HepG2 (cell line): ENCODE results near the gene INPP5E. TPM values are rescaled to one million over a fixed set of nuclear protein-coding genes. Genes with fewer than 3 reads are reported as not detected.

Source experiments
- ATF7-NPFF ChIP-seq: sonication (generic); formaldehyde crosslinking; IDR thresholded peaks from 2 replicates; pipeline ENCODE4 v1.8.1; 2023; ENCODE audit warnings: mild to moderate bottlenecking, low read depth, missing genetic modification reagents, moderate library complexity
- ELF1 ChIP-seq: sonication (generic); formaldehyde crosslinking; IDR thresholded peaks from 2 replicates; pipeline ENCODE4 v1.4.0; 2020; ENCODE audit warnings: missing genetic modification reagents
- MLLT10 ChIP-seq: sonication (generic); formaldehyde crosslinking; IDR thresholded peaks from 2 replicates; pipeline ENCODE4 v1.4.0; 2020; ENCODE audit warnings: missing genetic modification reagents
- PHF5A ChIP-seq: IDR thresholded peaks from one replicate; pipeline ENCODE4 v1.6.1; 2018; ENCODE audit warnings: low read depth, missing genetic modification reagents; ENCODE audit not compliant: unreplicated experiment
- RNF2 ChIP-seq: fragments of 450-650 bp; conservative IDR thresholded peaks from 2 replicates; pipeline ENCODE4 v1.6.1; 2016; ENCODE audit warnings: low read depth
- SOX13 ChIP-seq, 3 experiments: fragments of 450-650 bp in 1 of 3; sonication (generic) in 1 of 3; formaldehyde crosslinking in 1 of 3; IDR thresholded peaks in 2 of 3; conservative IDR thresholded peaks in 1 of 3; 2 replicates each; pipeline versions ENCODE4 v1.5.0 to v1.6.1; 2016 to 2020; ENCODE audit warnings: antibody characterized with exemption in 1 of 3, mild to moderate bottlenecking in 1 of 3, missing compliant biosample characterization in 1 of 3, missing genetic modification reagents in 1 of 3, moderate library complexity in 1 of 3
- SRSF1 ChIP-seq: fragments of 200-400 bp; formaldehyde crosslinking; optimal IDR thresholded peaks from 2 replicates; pipeline ENCODE3; 2017; ENCODE audit warnings: mild to moderate bottlenecking, low read depth, low read length, moderate library complexity
- ZNF256 ChIP-seq: sonication (generic); formaldehyde crosslinking; conservative IDR thresholded peaks from 2 replicates; pipeline ENCODE4 v1.4.0; 2020; ENCODE audit warnings: missing genetic modification reagents
- ZNF296 ChIP-seq: sonication (generic); formaldehyde crosslinking; conservative IDR thresholded peaks from 2 replicates; pipeline ENCODE4 v1.5.0; 2020; ENCODE audit warnings: mild to moderate bottlenecking, missing genetic modification reagents
- ZNF547 ChIP-seq: sonication (generic); formaldehyde crosslinking; IDR thresholded peaks from 2 replicates; pipeline ENCODE4 v1.5.1; 2020; ENCODE audit warnings: mild to moderate bottlenecking, missing genetic modification reagents
- ZNF552 ChIP-seq: sonication (generic); formaldehyde crosslinking; IDR thresholded peaks from 2 replicates; pipeline ENCODE4 v1.9.0; 2022; ENCODE audit warnings: missing genetic modification reagents, mild to moderate bottlenecking, borderline replicate concordance
- polyA plus RNA-seq, 8 experiments: library from polyadenylated mRNA; depleted of rRNA in 3 of 8; stranded (reverse) in 7 of 8; unstranded in 1 of 8; fragments of >200 nt; fragmentation: Illumina TruSeq in 4 of 8; extraction: Trizol in 4 of 8; gene quantifications; 2 replicates each; pipeline versions ENCODE4 v1.2.1 to v1.2.3, GENCODE V29; 2011 to 2016; ENCODE audit warnings: low read depth in 4 of 8, missing spikeins in 1 of 8, mixed read lengths in 1 of 8; ENCODE audit not compliant: insufficient read depth in 1 of 8
- total RNA-seq, 5 experiments: library from RNA; depleted of rRNA; stranded (reverse); fragments of >200 nt; fragmentation: Illumina TruSeq; extraction: Trizol; gene quantifications; 2 replicates each; pipeline ENCODE4 v1.2.3, GENCODE V29; 2016; ENCODE audit warnings: low read depth in 1 of 5
- TF ChIP-seq, protein P1 (sequence below): sonication (generic); formaldehyde crosslinking; IDR thresholded peaks from 2 replicates; pipeline ENCODE4 v1.5.0; 2020; ENCODE audit warnings: missing genetic modification reagents
- TF ChIP-seq, protein P2 (sequence below): sonication (generic); formaldehyde crosslinking; IDR thresholded peaks from 2 replicates; pipeline ENCODE4 v1.4.0; 2020; ENCODE audit warnings: missing genetic modification reagents, low read depth, mild to moderate bottlenecking, borderline replicate concordance
- TF ChIP-seq, protein P3 (sequence below): sonication (generic); formaldehyde crosslinking; IDR thresholded peaks from 2 replicates; pipeline ENCODE4 v1.8.0; 2022; ENCODE audit warnings: mild to moderate bottlenecking, missing genetic modification reagents, moderate library complexity

Gene INPP5E
- total and polyA plus RNA-seq, 2 of the 13 experiments (the other 11 are each of a cell fraction or from before 2014, with no cell fraction given) = 5.5 TPM

DNA sequence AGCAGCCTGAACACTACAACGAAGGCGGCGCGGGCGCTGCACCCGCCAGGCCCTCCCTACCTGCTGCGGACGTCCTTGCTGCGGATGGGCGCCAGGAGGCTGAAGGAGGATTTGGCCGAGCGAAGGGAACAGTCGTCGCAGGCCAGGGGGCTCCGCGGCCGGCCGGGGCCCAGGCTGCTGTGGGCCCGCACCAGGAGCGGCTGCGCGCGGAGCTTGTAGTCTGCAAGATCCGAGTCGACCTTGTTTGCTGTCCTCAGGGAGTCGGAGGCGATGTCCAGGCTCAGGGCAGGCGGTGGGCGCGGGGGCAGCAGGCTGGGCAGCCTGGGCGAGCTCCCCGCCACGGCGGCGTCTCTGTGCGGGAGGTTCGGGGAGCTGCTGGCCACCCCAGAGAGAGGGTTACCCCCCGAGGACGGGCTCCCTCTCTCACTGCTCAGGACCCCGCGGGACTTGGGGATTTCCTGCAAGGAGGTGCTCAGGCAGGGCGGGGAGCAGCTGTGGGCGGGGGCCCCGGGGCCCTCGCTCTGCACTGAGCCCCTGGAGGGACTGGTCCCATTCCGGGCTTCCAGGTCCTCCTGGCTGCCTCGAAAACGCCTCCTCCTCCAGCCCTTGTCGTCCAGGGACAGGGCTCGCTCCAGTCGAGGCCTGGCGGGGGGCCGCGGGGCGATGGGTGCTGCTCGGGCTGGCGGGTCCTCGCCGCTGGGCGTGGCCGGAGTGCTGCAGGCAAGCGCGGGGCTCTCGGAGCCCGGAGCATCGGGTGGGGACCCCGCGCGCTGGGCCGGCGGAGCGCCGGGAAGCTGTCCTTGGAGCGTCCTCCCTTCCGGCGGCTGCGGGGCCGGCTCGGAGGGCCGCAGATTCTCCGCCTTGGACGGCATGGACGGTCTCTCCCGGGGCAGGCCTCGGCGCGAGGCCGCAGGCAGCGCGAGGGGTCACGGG lies 831 bp downstream of the INPP5E start (continued):
- TF ChIP-seq PHF5A (no peak), RNF2 (no peak), ATF7-NPFF (CRISPR knock-in tag) (no peak), ZNF256 (CRISPR knock-in tag) (no peak), MLLT10 (CRISPR knock-in tag) (no peak), ZNF296 (CRISPR knock-in tag) (no peak), SOX13 (IDR thresholded peaks at IDR 0.05) (no peak), SOX13 (CRISPR knock-in tag; conservative IDR thresholded peaks at IDR 0.05 in 1 of 2, IDR thresholded peaks at IDR 0.05 in 1 of 2) (no peak), SRSF1 (no peak), ZNF547 (CRISPR knock-in tag) (no peak), ELF1 (CRISPR knock-in tag) (no peak), ZNF552 (CRISPR knock-in tag) (no peak)
- TF ChIP-seq, protein P1, sequence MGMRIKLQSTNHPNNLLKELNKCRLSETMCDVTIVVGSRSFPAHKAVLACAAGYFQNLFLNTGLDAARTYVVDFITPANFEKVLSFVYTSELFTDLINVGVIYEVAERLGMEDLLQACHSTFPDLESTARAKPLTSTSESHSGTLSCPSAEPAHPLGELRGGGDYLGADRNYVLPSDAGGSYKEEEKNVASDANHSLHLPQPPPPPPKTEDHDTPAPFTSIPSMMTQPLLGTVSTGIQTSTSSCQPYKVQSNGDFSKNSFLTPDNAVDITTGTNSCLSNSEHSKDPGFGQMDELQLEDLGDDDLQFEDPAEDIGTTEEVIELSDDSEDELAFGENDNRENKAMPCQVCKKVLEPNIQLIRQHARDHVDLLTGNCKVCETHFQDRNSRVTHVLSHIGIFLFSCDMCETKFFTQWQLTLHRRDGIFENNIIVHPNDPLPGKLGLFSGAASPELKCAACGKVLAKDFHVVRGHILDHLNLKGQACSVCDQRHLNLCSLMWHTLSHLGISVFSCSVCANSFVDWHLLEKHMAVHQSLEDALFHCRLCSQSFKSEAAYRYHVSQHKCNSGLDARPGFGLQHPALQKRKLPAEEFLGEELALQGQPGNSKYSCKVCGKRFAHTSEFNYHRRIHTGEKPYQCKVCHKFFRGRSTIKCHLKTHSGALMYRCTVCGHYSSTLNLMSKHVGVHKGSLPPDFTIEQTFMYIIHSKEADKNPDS = no peak
- TF ChIP-seq, protein P2, sequence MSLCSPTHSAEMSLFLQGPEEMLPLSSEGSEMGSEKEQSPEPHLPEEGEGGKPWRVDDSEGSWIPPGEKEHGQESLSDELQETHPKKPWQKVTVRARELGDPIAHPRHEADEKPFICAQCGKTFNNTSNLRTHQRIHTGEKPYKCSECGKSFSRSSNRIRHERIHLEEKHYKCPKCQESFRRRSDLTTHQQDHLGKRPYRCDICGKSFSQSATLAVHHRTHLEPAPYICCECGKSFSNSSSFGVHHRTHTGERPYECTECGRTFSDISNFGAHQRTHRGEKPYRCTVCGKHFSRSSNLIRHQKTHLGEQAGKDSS (CRISPR knock-in tag) = no peak
- TF ChIP-seq, protein P3, sequence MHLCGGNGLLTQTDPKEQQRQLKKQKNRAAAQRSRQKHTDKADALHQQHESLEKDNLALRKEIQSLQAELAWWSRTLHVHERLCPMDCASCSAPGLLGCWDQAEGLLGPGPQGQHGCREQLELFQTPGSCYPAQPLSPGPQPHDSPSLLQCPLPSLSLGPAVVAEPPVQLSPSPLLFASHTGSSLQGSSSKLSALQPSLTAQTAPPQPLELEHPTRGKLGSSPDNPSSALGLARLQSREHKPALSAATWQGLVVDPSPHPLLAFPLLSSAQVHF (CRISPR knock-in tag) = 0 out of 2 replicates have a peak, but pooled peaks have one; percentile 45
